Bone marrow (tissue), 2 donors: ENCODE data around the gene TFF3.

ENCODE experiments used
- DNase-seq, 2 donors: peaks; one replicate each; lab custom pipeline; 2025; lab: John Stamatoyannopoulos, UW

The TFF3 gene

GRCh38 chr21:42315296-42315891 lies at the start of gene TFF3:
TFF3 (minus strand) TSS chr21:42315409; CDS start chr21:42315374, 35 bp downstream.
- DNase-seq = no peak

GRCh38 chr21:42364304-42364865 lies 49.2 kb upstream of the TFF3 start:
- DNase-seq = no peak

DNA sequence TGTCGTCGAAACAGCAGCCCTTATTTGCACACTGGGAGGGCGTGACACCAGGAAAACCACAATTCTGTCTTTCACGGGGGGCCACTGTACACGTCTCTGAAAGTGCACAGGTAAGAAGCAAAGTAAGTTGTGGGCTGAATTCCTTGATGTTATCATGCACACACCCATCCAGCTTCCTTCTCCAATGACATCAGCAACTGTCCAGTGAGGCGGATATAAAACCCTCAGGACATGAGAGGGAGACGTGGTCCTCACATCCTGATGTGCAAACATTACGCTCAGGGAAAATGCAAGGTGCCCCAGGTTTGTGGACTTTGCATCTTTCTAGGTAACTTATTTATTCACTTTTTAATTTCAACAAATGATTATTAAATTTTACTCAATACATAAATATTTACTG lies 48.1 kb upstream of the TFF3 start:
- DNase-seq = no peak

DNA sequence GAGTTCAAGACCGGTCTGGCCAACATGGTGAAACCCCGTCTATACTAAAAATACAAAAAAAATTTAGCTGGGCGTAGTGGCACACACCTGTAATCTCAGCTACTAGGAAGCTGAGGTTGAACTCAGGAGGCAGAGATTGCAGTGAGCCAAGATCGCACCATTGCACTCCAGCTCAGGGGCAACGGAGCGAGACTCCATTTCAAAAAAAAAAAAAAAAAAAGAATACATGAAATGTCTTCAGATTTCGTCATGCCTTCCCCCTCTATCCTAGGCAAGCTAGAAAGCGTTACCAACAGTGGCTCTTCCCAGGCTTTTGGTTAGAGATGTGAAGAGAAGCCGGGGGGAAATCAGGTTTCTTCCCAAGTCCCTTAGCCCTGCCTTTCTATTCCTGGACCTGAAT lies 47.5 kb upstream of the TFF3 start:
- no peak for DNase-seq

GRCh38 chr21:42362198-42362597 lies 47.0 kb upstream of the TFF3 start:
- no peak for DNase-seq

GRCh38 chr21:42361286-42361685 lies 46.1 kb upstream of the TFF3 start:
- DNase-seq = no peak

DNA sequence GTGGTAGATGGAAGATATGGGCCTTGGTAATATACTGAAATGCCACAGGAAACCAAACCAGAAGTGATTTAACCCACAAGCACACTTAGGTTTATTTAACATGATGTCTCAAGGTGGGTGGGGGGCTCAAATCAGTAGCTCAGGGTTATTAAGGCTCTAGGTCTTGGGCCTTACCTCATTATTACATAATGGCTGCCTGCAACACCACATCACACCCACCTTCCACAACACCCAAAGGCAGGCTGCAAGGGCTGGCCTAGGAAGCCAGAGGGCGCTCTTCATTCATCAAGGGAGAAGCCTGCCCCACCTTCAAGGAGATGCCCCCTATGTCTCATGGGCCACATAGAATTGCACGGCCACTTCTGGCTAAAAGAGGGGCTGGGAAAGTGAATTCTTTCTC lies 45.1 kb upstream of the TFF3 start:
- DNase-seq = no peak

DNA sequence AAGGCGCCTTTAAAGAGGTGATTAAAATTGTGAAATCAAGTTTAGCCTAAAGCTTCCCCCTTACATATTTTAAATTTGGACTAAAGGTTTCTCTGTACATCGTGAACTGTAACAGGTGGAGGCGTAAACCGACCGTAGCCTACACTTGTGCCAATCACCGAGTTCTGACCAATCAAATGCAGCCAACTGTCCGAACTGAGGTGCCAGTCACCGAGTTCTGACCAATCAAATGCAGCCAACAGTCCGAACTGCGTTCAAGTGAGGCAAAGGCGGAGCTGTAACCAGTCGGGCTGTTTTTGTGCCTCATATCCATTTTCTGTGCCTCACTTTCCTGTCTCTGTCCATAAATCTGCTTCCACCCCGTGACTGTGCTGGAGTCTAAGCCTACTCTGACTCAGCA lies 43.7 kb upstream of the TFF3 start:
- DNase-seq = no peak

DNA sequence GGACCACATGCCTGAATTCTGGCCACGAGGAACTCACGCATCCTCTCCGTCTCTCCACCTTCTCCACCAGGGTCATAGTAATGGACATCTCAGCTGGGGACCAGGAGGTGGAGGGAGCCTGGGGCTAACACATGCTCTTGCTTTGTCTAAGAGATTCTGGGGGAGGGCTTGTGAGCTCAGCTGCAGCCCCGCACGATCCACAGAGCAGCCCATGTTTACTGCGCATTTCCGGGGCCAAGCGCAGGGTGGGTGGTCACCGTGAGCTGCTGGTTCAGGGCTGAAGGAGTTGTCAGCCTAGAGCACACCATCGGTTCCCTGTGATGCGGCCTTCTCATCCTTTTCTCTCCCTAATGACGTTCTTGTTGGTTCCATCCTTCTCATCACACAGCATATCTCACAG lies 43.1 kb upstream of the TFF3 start:
- DNase-seq = no peak

DNA sequence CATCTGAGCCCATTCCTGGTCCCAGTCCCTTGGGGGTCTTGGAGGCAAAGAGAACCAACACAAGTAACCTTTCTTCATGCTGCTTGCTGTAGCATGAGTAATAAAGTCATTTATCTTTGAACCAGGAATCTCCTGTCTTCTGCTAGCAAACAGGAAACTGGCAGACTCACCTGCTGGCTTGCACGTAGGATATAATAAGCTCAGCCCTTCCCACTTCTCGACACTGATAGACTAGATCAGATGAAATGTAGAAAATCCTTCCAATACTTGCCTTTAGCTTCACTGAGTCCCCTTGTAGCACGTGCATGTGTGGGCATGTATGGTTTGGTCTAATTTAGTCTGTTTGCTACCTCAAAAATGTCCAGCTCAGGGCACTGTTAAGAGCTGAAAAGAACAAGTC lies 42.1 kb upstream of the TFF3 start:
- no peak for DNase-seq

DNA sequence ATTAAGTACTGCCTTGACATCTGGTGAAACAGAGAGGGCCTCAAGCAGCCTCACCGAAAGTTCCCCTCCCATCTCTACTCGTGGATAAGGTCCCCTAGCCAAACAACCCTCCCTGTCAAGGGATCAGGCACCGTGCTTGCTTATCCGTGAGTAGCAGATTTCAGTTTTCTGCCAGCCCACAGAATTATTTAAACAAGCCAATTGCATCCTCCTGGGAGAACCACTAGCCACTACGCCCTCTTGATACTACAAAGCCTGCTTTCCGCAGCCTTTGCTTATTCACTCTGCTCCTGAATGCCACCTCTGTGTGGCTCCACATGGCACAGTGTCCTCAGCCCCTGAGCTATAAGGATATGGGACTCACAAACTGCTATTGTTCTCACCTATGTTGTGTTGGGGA lies 41.4 kb upstream of the TFF3 start:
- no peak for DNase-seq

GRCh38 chr21:42356046-42356445 lies 40.8 kb upstream of the TFF3 start:
- no peak for DNase-seq

DNA sequence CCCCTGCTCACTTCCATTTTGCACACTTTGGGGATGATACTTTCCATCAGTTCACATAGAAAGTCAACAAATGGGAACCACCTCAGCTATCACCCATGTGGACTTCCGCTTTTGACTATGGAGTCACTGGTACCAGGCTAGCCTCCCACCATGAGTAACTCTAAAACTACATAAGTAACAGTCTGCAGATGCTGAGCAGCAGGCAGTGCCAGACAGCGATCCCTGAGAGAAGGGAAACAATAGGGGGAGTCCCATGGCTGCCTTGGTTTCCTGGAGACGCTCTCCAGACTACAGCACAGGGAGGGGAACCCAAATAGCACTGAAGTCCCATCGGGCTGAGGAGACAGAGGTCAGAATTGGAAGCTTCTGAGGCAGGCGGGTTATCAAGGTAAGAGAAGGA lies 38.4 kb upstream of the TFF3 start:
- no peak for DNase-seq

DNA sequence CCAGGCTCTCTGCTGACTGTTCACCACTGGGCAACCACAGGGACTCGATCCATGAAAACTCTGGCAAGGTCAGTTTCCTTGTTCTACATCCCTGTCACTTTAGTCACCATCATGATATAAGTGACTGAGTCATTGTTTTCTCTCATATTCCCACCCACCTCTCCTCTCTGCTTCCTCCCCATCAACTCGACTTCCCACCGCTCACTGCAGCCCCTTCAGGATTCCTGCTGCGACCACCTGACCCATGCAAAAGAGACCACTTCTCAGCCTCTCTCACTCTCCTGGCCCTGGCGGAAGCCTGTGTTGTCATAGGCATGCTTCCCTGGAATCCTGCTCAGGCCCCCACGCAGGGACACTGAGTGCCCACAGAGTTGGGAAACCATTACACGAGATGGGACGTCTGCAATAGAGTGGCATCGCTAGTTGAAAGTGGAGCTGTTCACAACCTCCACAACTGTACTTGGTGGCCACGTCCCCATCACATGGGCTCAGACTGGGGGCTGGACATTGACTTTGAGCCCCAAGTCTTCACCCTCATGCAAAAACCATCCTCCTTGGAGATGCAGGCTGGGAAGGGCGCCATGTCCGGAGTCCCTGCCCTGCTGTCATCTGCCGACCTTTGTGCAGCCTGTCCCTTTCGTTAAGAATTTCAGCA lies 37.4 kb upstream of the TFF3 start:
- no peak for DNase-seq

DNA sequence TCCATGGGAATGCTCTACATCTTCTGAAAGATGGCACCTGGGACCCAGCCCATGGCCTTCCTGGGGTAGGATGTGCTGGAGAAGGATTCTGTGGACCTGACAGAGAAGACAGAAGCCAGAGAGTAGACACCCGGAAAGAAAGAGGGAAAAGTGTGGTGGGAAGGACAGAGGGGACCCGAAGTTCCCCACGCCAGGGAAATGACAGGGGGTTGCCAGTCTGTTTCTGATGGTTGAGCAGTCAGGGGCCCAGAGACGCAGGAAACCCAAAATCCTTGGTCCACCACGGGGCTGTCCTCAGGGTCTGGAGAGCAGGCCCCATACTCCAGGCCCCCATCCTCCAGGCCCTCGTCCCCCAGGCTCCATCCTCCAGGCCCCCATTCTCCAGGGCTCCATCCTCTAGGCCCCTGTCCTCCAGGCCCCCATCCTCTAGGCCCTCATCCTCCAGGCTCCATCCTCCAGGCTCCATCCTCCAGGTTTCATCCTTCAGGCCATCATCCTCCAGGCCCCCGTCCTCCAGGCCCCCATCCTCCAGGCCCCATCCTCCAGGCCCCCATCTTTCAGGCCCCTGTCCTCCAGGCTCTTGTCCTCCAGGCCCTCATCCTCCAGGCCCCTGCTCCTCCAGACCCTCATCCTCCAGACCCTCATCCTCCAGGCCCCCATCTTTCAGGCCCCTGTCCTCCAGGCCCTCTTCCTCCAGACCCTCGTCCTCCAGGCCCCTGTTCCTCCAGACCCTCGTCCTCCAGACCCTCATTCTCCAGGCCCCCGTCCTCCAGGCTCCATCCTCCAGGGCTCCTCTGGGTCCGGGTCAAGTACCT lies 36.6 kb upstream of the TFF3 start:
- DNase-seq = no peak

GRCh38 chr21:42350927-42351426 lies 35.8 kb upstream of the TFF3 start, which contains the start of gene TFF2:
TFF2 (minus strand) TSS chr21:42350994; CDS start chr21:42350957, 37 bp downstream.
- no peak for DNase-seq

- DNase-seq = no peak
Observed at GRCh38 chr21:42350318-42350910, 35.2 kb upstream of the TFF3 start.

GRCh38 chr21:42349420-42350317 lies 34.5 kb upstream of the TFF3 start:
- DNase-seq = no peak

DNA sequence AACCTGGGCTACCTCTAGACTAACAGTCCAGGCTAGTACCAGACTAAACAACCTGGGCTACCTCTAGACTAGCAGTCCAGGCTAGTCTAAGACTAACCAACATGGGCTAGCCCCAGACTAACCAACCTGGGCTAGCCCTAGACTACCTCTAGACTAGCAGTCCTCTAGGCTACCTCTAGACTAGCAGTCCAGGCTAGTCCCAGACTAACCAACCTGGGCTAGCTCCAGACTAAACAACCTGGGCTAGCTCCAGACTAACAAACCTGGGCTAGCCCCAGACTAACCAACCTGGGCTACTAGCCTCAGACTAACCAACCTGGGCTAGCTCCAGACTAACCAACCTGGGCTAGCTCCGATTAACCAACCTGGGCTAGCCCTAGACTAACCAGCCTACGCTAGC lies 33.6 kb upstream of the TFF3 start:
- DNase-seq = no peak

- DNase-seq = no peak
Observed at GRCh38 chr21:42347601-42348327, 32.6 kb upstream of the TFF3 start.
